GM21526 (cell line): ENCODE results near the gene PPP1R16B.
"Not testable (repeated sequence)": the region's sequence is repeated elsewhere in the genome, so short reads cannot be mapped to it uniquely, and the experiment has no call there.

ENCODE experiments used
- ATAC-seq: cut with Tn5 transposase; IDR thresholded peaks from one replicate; pipeline ENCODE4 v1.9.1; 2021; ENCODE audit warnings: moderate library complexity; ENCODE audit not compliant: unreplicated experiment, low FRiP score

PPP1R16B gene

DNA sequence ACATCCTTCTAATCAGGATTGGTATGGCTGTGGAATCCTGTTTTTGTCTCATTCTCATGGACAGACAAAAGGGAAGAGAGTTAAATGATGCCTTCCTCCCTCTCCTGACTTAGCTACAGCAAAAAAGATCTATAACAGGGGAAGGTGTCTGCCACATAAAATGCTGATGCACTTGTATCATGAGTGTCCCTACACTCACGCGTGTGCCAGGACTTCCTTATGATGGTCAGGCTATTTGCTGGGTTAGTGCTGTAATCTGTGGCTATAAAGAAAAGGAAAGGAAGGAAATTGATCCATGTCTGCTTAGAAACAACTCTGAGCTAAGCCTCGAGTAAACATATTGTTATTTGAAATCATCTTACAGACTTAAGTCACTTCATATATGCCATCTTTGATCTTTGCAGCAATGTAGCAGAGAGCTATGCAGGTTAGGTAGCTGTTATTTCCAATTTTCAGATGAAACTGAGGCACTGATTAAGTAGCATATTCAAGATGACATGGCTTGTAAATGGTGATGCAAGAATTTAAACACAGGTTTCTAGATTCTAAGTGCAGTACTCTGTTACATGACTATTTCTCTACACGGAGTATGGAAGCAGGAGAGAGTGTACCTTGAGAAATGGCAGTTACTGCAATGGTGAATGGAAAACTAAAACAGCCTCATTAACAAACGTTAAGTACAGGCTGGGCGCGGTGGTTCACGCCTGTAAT is 148.3 kb downstream of the PPP1R16B start:
- ATAC-seq: no peak

DNA sequence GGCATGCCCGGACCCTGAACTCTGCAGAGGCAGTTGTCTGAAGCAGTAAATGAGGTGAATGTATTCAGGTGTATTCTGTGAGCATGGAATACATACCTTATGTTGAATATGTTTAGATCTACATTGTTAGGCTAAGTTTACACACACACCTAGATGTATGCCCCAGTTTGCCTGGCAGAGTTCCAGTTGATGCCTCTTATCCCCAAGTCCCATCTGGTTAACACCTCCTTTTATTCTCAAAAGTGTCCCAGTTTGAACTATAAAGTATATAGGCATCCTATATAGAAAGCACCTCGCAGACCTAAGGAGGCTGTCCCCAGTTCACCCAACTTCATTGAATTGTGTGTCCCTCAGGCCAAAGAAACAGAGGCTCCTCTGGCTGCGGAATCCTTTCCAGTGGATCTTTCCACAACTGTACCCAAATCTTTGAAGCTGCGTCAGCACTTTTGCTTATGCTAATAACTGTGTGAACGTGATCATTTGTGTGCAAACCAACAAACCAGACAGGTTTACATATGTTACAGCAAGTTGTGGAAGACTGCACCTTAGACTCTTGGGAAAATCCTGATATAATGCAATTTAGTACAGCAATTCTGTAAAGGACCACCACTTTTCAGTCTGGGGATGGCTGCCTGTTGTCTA is 151.9 kb downstream of the PPP1R16B start:
- no peak for ATAC-seq

DNA sequence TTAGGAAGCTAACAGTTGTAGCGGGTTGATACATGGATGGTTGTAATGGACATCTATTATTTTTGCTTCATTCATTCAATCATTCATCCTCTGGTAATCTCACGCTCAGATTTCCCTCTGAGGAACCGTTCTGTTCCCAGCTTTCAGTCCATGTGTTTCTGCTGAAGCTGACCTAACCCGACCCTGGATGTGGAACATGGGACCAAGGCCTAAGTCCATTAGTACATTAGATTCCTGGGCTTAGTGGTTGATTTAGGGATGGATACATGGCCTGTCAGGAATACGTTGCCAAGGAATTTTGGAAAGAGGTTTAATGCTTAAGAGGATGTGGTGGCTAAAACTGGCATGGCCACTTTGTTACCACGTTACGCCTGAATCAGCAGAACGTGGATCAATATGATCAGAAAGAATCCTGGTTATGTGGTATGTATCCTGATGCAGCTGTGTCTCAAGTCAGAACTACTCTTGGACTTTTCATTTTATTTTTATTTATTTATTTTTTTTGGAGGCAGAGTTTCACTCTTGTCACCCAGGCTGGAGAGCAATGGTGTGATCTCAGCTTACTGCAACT is 152.5 kb downstream of the PPP1R16B start:
- no peak for ATAC-seq

DNA sequence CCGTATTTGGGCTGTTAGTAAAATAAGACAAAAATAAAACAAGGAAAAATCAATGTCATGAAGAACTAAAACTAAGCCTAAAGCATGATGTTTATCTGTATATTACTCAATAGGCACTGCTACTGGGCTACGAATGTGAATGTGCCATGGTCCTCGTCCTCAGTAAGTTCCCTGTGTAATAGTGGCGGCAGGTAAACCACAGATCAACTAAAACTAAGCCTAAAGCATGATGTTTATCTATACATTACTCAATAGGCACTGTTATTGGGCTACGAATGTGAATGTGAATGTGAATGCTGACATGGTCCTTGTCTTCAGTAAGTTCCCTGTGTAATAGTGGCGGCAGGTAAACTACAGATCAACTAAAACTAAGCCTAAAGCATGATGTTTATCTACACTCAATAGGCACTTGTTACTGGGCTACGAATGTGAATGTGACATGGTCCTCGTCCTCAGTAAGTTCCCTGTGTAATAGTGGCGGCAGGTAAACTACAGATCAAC is 154.7 kb downstream of the PPP1R16B start:
- ATAC-seq: not testable (repeated sequence)

DNA sequence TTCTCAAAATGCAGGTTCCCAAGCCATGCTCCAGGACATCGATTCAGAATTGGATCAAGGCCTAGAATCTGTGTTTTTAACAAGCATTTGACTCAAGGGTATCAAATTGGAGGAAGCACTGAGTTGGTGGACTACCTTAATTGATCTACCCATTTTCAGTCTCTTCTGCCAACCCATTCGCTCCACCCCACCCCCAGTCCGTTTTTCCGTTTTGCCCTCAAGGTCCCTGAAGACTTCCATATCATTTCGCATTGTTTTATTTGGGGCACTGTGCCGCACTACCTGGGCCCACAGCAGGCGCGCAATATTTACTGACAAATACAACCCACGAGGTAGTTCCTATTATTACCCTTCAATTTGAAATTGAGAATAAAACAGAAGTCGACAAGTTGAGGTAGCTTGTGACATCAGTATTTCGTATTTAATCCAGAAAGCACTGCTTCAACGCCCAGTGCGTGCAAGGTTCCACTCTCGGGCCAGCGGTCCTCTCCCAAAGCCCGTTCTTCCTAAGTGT is 156.1 kb downstream of the PPP1R16B start:
- no peak for ATAC-seq

DNA sequence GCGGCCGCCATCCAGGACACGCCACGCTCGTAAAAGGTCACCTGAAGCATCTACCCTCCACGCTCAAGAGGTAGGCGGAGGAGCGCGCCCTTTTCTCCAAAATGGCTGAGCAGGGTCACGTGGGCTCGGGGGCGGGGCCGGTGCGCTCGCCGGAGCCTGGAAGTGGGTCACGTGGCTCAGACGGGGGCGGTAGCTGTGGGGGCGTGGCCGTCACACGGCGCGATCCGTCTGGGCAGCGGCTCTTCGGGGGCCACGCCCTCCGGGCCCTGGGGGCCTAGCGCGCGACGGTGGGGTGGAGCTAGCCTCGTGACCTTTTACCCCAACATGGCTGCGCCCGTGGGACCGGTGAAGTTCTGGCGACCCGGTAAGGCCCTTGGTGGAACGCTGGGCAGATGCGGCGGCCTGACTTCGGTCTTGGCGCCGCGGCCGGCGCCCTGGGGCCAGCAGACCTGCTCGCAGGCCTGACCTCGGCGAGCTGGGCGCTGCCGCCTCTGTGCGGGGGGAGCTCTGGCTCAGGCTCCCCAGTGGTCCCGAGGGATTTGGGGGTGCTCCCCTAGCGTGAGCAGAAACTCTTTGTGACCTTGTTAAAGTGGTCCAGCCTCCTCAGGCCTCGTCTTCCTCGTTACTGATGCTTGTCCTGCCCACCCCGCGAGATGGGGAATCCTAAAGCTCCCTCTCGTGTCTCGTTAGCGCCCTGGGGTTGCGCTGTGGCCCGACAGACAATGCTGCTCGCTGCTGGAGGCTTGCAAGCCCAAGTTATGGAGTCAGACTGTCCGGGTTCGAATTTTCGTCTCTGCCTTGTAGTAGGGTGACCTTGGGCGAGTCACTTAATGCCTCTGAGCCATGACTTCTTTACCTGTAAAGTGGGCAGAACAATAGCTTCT is 156.8 kb downstream of the PPP1R16B start, which contains the start of gene DHX35:
Gene DHX35, plus strand, starts transcription at position 301 of the 884 bp plus-strand sequence. Its CDS starts 24 bp downstream, at position 325.
- ATAC-seq: peak; percentile 92

DNA sequence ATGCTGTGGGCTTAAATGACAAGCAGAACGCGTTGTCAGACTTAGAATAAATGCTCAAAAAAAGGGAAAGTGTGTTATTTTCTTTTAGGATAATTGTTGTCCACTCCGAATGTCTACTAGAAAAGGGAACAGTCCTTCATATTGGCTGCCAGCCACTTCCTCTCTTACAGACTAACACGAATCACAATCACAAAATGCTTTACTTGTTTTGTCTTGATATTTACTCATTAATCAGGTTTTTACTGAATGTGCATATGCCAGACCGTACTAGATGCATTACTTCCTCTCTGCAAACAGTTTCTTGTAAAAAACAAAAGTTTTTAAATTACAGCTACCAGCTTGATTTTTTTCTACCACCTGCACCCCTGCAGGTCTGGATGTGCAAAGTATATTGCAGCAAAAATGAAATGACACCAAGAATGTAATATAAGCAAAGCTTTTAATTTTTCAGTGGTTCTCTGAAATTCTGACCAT is 157.5 kb downstream of the PPP1R16B start:
- no peak for ATAC-seq

DNA sequence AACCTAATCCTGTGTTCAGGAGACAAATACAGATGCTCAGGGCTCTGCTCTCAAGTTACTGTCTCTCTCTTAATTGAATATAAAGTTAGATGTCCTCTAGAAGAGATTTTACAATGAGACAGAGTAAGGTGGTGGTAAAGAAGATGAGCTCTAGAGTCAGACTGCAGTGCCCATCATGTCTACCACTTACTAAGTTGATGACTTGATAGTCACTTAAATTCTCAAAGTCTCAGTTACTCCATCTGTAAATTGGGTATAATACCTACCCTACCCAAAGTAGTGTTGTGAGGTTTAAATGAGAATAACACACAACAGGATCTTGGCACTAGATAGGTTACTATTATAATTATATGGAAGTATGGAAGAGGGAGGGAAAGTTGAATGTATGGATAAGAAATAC is 158.2 kb downstream of the PPP1R16B start:
- ATAC-seq: no peak

DNA sequence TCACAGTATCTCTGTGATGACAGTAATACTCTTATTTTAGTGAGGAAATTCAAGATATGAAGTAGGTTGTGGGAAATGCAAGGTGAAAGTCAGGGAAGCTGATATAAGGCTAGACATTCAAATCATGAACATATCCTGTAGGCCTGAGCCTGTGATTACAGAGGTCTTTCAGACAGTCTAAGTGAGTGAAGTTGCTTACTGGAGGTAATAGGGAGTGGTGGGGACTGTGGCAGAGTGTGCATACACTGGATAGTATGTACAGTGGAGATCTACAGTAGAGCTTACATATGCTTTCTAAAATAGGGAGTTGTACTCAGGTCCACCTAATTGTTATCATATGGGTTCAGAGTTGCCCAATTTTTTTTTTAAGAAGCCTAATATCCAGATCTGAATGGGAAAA is 159.8 kb downstream of the PPP1R16B start:
- no peak for ATAC-seq

DNA sequence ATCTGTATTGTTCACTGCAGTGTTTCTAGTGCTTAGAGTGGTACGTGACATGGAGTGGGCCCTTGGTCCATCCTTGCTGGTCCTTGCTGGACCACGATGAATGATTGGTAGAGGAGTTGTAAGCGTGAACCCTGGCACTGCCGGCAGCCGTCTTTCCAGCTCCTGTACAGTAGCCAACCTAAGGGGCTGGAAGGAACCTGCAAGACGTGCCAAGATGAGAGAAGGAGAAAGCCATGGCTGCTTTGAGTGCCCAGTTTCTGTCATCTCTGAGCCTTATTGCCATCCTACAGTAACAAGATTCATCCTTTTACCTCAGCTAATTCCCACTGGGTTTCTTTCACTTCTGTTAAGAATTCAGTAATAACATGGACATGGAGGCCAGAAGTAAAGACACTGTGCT is 162.6 kb downstream of the PPP1R16B start:
- ATAC-seq: no peak

DNA sequence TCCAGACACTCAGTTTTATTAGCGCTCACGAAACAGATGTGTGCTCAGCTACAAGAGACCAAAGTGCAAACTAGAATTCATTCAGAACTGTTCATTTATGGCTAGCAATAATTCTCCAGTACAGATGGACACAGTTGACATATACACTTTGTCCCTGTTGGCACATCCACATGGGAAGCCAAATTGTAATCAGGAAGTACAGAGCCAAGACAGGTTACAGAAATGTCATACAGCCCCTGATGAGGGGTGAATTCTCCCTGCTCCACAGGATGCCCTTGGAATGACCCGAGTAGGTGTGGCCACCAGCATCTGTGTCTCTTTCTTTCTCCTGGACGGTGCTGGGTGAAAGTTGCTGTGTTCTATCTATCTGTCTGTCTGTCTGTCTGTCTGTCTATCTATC is 164.2 kb downstream of the PPP1R16B start:
- ATAC-seq: no peak

DNA sequence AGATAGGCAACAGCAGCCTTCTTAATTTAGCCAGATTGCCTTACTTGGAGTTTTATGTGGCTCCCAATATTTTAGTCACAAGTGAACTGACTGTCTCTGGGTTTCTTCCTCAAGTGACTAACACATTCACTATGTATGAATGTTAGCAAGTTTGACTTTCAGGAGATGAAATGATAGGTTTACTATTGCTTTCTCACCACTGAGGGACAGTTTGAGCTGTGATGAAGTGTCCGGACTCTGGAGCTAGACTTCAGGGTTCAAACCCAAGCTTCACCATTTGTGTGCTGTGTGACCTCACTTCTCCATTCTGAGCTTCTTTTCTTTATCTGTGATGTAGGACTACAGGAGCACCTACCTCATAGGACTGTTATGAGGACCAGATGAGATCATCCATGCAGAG is 164.8 kb downstream of the PPP1R16B start:
- no peak for ATAC-seq
